K562 (cell line): ENCODE measurements around the gene MAGOHB. TPM values are rescaled to one million over a fixed set of nuclear protein-coding genes. Genes with fewer than 3 reads are reported as not detected.
A peak's percentile ranks its signal among the peaks of the same experiment; 100 is the strongest.

Source experiments
- BACH1 ChIP-seq: fragments of 200-800 bp; sonication (Bioruptor generic); IDR thresholded peaks from 2 replicates; pipeline ENCODE4 v1.6.1; 2016; ENCODE audit warnings: missing genetic modification characterization, missing compliant biosample characterization
- EP300 ChIP-seq: IDR thresholded peaks from 2 replicates; pipeline ENCODE4 v1.6.1; 2012; ENCODE audit warnings: low read length, improper control_type of control experiment
- GMEB1 ChIP-seq: fragments of 250-450 bp; sonication (Bioruptor Pico); IDR thresholded peaks from 2 replicates; pipeline ENCODE4 v1.4.0; 2020; ENCODE audit warnings: mild to moderate bottlenecking
- JUN ChIP-seq, 2 experiments: sonication (generic) in 1 of 2; formaldehyde crosslinking in 1 of 2; IDR thresholded peaks; 2 replicates each; pipeline versions ENCODE4 v1.6.1 to v1.8.0; 2012 to 2022; ENCODE audit warnings: borderline replicate concordance in 2 of 2, mild to moderate bottlenecking in 2 of 2, improper control_type of control experiment in 1 of 2, low read depth in 1 of 2, low read length in 1 of 2, missing genetic modification reagents in 1 of 2
- KAT7 ChIP-seq: sonication (generic); formaldehyde crosslinking; IDR thresholded peaks from 2 replicates; pipeline ENCODE4 v1.8.0; 2022; ENCODE audit warnings: missing genetic modification reagents, mild to moderate bottlenecking, borderline replicate concordance
- MXI1 ChIP-seq: IDR thresholded peaks from 2 replicates; pipeline ENCODE4 v1.6.1; 2011; ENCODE audit warnings: low read depth, mild to moderate bottlenecking, improper control_type of control experiment, low read length
- NFRKB ChIP-seq: fragments of 450-650 bp; IDR thresholded peaks from 2 replicates; pipeline ENCODE4 v1.6.1; 2016; ENCODE audit warnings: low read depth
- NFXL1 ChIP-seq: fragments of 450-650 bp; formaldehyde crosslinking; IDR thresholded peaks from 2 replicates; pipeline ENCODE4 v1.4.0; 2021; ENCODE audit warnings: mild to moderate bottlenecking
- PBX2 ChIP-seq, 2 experiments: IDR thresholded peaks in 1 of 2; conservative IDR thresholded peaks in 1 of 2; 2 replicates each; pipeline ENCODE4 v1.6.1; 2016; ENCODE audit warnings: low read depth in 2 of 2, mild to moderate bottlenecking in 1 of 2, missing compliant biosample characterization in 1 of 2, missing genetic modification characterization in 1 of 2, moderate library complexity in 1 of 2
- SMARCE1 ChIP-seq: fragments of 450-650 bp; IDR thresholded peaks from 2 replicates; pipeline ENCODE4 v1.7.1; 2016; ENCODE audit warnings: mild to moderate bottlenecking
- SRF ChIP-seq, 2 experiments: fragments of 250-450, 450-650 bp in 1 of 2; sonication (Bioruptor Pico) in 1 of 2; sonication (generic) in 1 of 2; formaldehyde crosslinking; IDR thresholded peaks; 2 replicates each; pipeline versions ENCODE4 v1.5.0 to v1.5.1; 2020 to 2022; ENCODE audit warnings: mild to moderate bottlenecking in 1 of 2, missing genetic modification reagents in 1 of 2
- SRSF1 ChIP-seq: fragments of 200-400 bp; formaldehyde crosslinking; IDR thresholded peaks from 2 replicates; pipeline ENCODE4 v1.6.1; 2017; ENCODE audit warnings: mild to moderate bottlenecking, low read depth, low read length, moderate library complexity
- TRIM28 ChIP-seq: fragments of 450-650 bp; IDR thresholded peaks from 2 replicates; pipeline ENCODE4 v1.6.1; 2017
- ZBTB17 ChIP-seq: fragments of 450-650 bp; formaldehyde crosslinking; IDR thresholded peaks from 2 replicates; pipeline ENCODE4 v1.4.0; 2020; ENCODE audit warnings: mild to moderate bottlenecking
- ZBTB5 ChIP-seq: fragments of 450-650 bp; IDR thresholded peaks from 2 replicates; pipeline ENCODE4 v1.6.1; 2017; ENCODE audit warnings: antibody characterized with exemption
- ZNF253 ChIP-seq: fragments of 250-450 bp; sonication (Bioruptor Pico); conservative IDR thresholded peaks from 2 replicates; pipeline ENCODE4 v1.6.1; 2021; ENCODE audit warnings: mild to moderate bottlenecking
- ZNF639 ChIP-seq, 2 experiments: fragments of 200-800 bp in 1 of 2; sonication (Bioruptor generic) in 1 of 2; sonication (generic) in 1 of 2; formaldehyde crosslinking in 1 of 2; IDR thresholded peaks in 1 of 2; conservative IDR thresholded peaks in 1 of 2; 2 replicates each; pipeline versions ENCODE4 v1.5.0 to v1.6.1; 2016 to 2020; ENCODE audit warnings: missing compliant biosample characterization in 1 of 2, missing genetic modification characterization in 1 of 2, missing genetic modification reagents in 1 of 2
- ZZZ3 ChIP-seq: fragments of 450-650 bp; IDR thresholded peaks from 2 replicates; pipeline ENCODE4 v1.6.1; 2016; ENCODE audit warnings: antibody characterized with exemption, mild to moderate bottlenecking, moderate library complexity
- polyA plus RNA-seq, 8 experiments: library from polyadenylated mRNA; depleted of rRNA in 4 of 8; stranded (reverse) in 5 of 8; unstranded in 3 of 8; fragments of >200 nt; fragmentation: Nextera tagmentation in 2 of 8; fragmentation: Illumina TruSeq in 1 of 8; extraction: Ambion mirVana in 2 of 8; extraction: Trizol in 1 of 8; gene quantifications; 2 replicates each; pipeline versions ENCODE4 v1.2.1 to v1.2.3, GENCODE V29; 2011 to 2014; ENCODE audit warnings: inconsistent platforms in 1 of 8, missing spikeins in 1 of 8
- total RNA-seq, 7 experiments: library from RNA; depleted of rRNA in 6 of 7; stranded (reverse); fragments of >200 nt in 6 of 7; fragmentation: Illumina TruSeq in 2 of 7; extraction: Trizol in 2 of 7; gene quantifications; 2 replicates each; pipeline versions ENCODE4 v1.2.1 to v1.2.3, GENCODE V29; 2011 to 2021; ENCODE audit warnings: low replicate concordance in 1 of 7

Gene MAGOHB
- total and polyA plus RNA-seq, 9 of the 15 experiments (the other 6 are each of a cell fraction or from before 2014, with no cell fraction given), result 34.5 to 177 (median 85.4) TPM

GRCh38 chr12:10618338-10618987, 5.1 kb upstream of the MAGOHB start (continued):
- TF ChIP-seq ZBTB5, result no peak
- no peak for TF ChIP-seq PBX2 (CRISPR knock-in tag; IDR thresholded peaks at IDR 0.05; ENCODE audit: low read depth)
- TF ChIP-seq PBX2 (tag; conservative IDR thresholded peaks at IDR 0.05; ENCODE audit: low read depth), result peak; percentile 57
- no peak for TF ChIP-seq ZZZ3
- no peak for TF ChIP-seq SRSF1
- TF ChIP-seq KAT7 (CRISPR knock-in tag), result no peak
- no peak for TF ChIP-seq NFRKB
- TF ChIP-seq SRF (CRISPR knock-in tag; IDR thresholded peaks at IDR 0.05), result no peak
- TF ChIP-seq SMARCE1, result peak; percentile 39; the same call in 1 of the 2 replicates
- TF ChIP-seq BACH1 (tag), result peak; percentile 87; the same call in 1 of the 2 replicates
- TF ChIP-seq TRIM28, result no peak
- TF ChIP-seq GMEB1 (CRISPR knock-in tag), result no peak
- TF ChIP-seq NFXL1 (CRISPR knock-in tag), result no peak
- peak; percentile 55 for TF ChIP-seq EP300
- TF ChIP-seq ZNF253 (CRISPR knock-in tag), result no peak
- no peak for TF ChIP-seq ZBTB17 (CRISPR knock-in tag)
- no peak for TF ChIP-seq MXI1
- TF ChIP-seq JUN (IDR thresholded peaks at IDR 0.05; ENCODE audit: borderline replicate concordance, low read depth, low read length), result 0 out of 2 replicates have a peak, but pooled peaks have one; percentile 16
- no peak for TF ChIP-seq JUN (CRISPR knock-in tag; IDR thresholded peaks at IDR 0.05; ENCODE audit: borderline replicate concordance)
- no peak for TF ChIP-seq ZNF639 (CRISPR knock-in tag; conservative IDR thresholded peaks at IDR 0.05 in 1 of 2, IDR thresholded peaks at IDR 0.05 in 1 of 2)
